Keratinocyte (primary cell): ENCODE data around the gene DCUN1D1. TPM values are rescaled to one million over a fixed set of nuclear protein-coding genes. Genes with fewer than 3 reads are reported as not detected.

Experiments used
- DNase-seq: peaks from one replicate; pipeline ENCODE4 v3.0.0-alpha.2; 2011; ENCODE audit warnings: low read depth, missing footprints, low spot score
- FAIRE-seq: peaks from 2 replicates; lab custom pipeline; 2011; peaks lifted over from hg19 to GRCh38; lab: Jason Lieb, UNC
- H2AFZ ChIP-seq: 2 replicates; pipeline ENCODE4 v1.6.0; 2012; ENCODE audit warnings: low read length, control low read depth, inconsistent platforms; ENCODE audit not compliant: control insufficient read depth
- H3K27ac ChIP-seq: 2 replicates; pipeline ENCODE4 v1.5.1; 2011; ENCODE audit warnings: low read length; ENCODE audit not compliant: control insufficient read depth, insufficient read depth
- H3K27me3 ChIP-seq: 3 replicates; pipeline ENCODE4 v1.6.0; 2011; ENCODE audit warnings: low read length; ENCODE audit not compliant: control insufficient read depth, insufficient read depth; ENCODE audit errors: extremely low read depth
- H3K36me3 ChIP-seq, 2 experiments: 2 replicates in 1 of 2; 3 replicates in 1 of 2; pipeline ENCODE4 v1.5.1; 2011; ENCODE audit warnings: low read length in 2 of 2, mild to moderate bottlenecking in 1 of 2; ENCODE audit not compliant: control insufficient read depth in 2 of 2, insufficient read depth in 2 of 2; ENCODE audit errors: extremely low read depth in 1 of 2
- H3K4me1 ChIP-seq: 3 replicates; pipeline ENCODE4 v1.5.1; 2011; ENCODE audit warnings: low read length; ENCODE audit not compliant: control insufficient read depth, insufficient read depth; ENCODE audit errors: extremely low read depth
- H3K4me2 ChIP-seq: 3 replicates; pipeline ENCODE4 v1.6.0; 2011; ENCODE audit warnings: low read depth, low read length; ENCODE audit not compliant: control insufficient read depth, insufficient read depth; ENCODE audit errors: extremely low read depth
- H3K4me3 ChIP-seq, 3 experiments: fragments of 200-600 bp in 1 of 3; sonication (generic) in 1 of 3; 2 replicates in 2 of 3; 3 replicates in 1 of 3; pipeline ENCODE4 v1.5.1; 2011 to 2016; ENCODE audit warnings: low read length in 3 of 3, mild to moderate bottlenecking in 3 of 3, control low read depth in 2 of 3, inconsistent platforms in 1 of 3, low read depth in 1 of 3, mixed read lengths in 1 of 3, mixed run types in 1 of 3, moderate library complexity in 1 of 3; ENCODE audit not compliant: control insufficient read depth in 2 of 3, insufficient read depth in 2 of 3; ENCODE audit errors: extremely low read depth in 1 of 3
- H3K79me2 ChIP-seq: 2 replicates; pipeline ENCODE4 v1.6.0; 2012; ENCODE audit warnings: low read length; ENCODE audit not compliant: control insufficient read depth, insufficient read depth
- H3K9ac ChIP-seq: 3 replicates; pipeline ENCODE4 v1.6.0; 2011; ENCODE audit warnings: low read length; ENCODE audit not compliant: control insufficient read depth, insufficient read depth; ENCODE audit errors: extremely low read depth
- H3K9me1 ChIP-seq: 3 replicates; pipeline ENCODE4 v1.6.0; 2011; ENCODE audit warnings: low read length; ENCODE audit not compliant: control insufficient read depth, insufficient read depth; ENCODE audit errors: extremely low read depth
- H3K9me3 ChIP-seq: 2 replicates; pipeline ENCODE4 v1.5.1; 2012; ENCODE audit warnings: low read depth, low read length; ENCODE audit not compliant: control insufficient read depth
- H4K20me1 ChIP-seq: 3 replicates; pipeline ENCODE4 v1.6.0; 2011; ENCODE audit warnings: low read length; ENCODE audit not compliant: control insufficient read depth, insufficient read depth; ENCODE audit errors: extremely low read depth
- CTCF ChIP-seq, 3 experiments: IDR thresholded peaks in 1 of 3; conservative IDR thresholded peaks in 1 of 3; optimal IDR thresholded peaks in 1 of 3; 2 replicates in 2 of 3; 3 replicates in 1 of 3; pipeline versions ENCODE3 to v1.5.1; 2011; ENCODE audit warnings: low read length in 3 of 3, mild to moderate bottlenecking in 3 of 3, moderate library complexity in 2 of 3, control low read depth in 1 of 3, inconsistent platforms in 1 of 3; ENCODE audit not compliant: insufficient read depth in 2 of 3; ENCODE audit errors: extremely low read depth in 1 of 3
- EZH2 ChIP-seq: IDR thresholded peaks from one replicate; pipeline ENCODE4 v1.6.1; 2012; ENCODE audit warnings: inconsistent platforms, mild to moderate bottlenecking, low read length, moderate library complexity
- dilution Hi-C: fragments of 300-500 bp; cut with MboI; formaldehyde crosslinking; loops from one replicate; pipeline ENCODE4 v1.7.0; 2020; ENCODE audit warnings: low sequenced_read_pairs; ENCODE audit not compliant: extremely low pct_ligation_motif_present
- polyA plus RNA-seq, 5 experiments: library from polyadenylated mRNA; depleted of rRNA in 3 of 5; stranded (reverse) in 3 of 5; stranded (forward) in 1 of 5; unstranded in 1 of 5; fragments of >200 nt; gene quantifications; 1 replicate in 1 of 5; 2 replicates in 3 of 5; 3 replicates in 1 of 5; pipeline versions ENCODE4 v1.2.1 to v1.2.3, GENCODE V29; 2011 to 2012; ENCODE audit warnings: missing spikeins in 2 of 5, low read depth in 1 of 5, low replicate concordance in 1 of 5

Gene DCUN1D1
- polyA plus RNA-seq, 1 donor (not counting 4 experiments of a cell fraction or from before 2014, with no cell fraction given): 30.1 TPM

GRCh38 chr3:182979103-182979673 is 1.1 kb downstream of the DCUN1D1 start:
- Histone ChIP-seq H3K9ac (peak overlapping the region; percentile 87), H2AFZ (no peak overlapping the region), H3K9me1 (no peaks in the 10 kb centered on the region), H3K4me1 (peaks cover 8% of the 10 kb centered on the region), H3K4me2 (peak overlapping the region; percentile 90), H3K27ac (peak overlapping the region; percentile 58), H3K27me3 (no peaks in the 10 kb centered on the region), H3K36me3 (no peaks in the 10 kb centered on the region), H3K9me3 (no peaks in the 10 kb centered on the region), H4K20me1 (peaks cover 6% of the 10 kb centered on the region), H3K79me2 (peaks cover 53% of the 10 kb centered on the region), H3K4me3 (peak overlapping the region; percentile 77 to 87 (median 78))
- FAIRE-seq: no peak
- dilution Hi-C loops: no loop called here
- TF ChIP-seq CTCF (optimal IDR thresholded peaks at IDR 0.05 in 1 of 3, IDR thresholded peaks at IDR 0.05 in 1 of 3, conservative IDR thresholded peaks at IDR 0.05 in 1 of 3; ENCODE audit: extremely low read depth in 1 of 3, insufficient read depth in 2 of 3, low read length in 3 of 3): no peak
- TF ChIP-seq EZH2: no peak
- no peak for DNase-seq

- H3K36me3 ChIP-seq: no peaks in the 10 kb centered on the region
- H3K9me1 ChIP-seq: no peaks in the 10 kb centered on the region
- H3K27me3 ChIP-seq: no peaks in the 10 kb centered on the region
- dilution Hi-C loops: no loop called here
- no peak overlapping the region for H2AFZ ChIP-seq
- peaks cover 8% of the 10 kb centered on the region for H3K4me1 ChIP-seq
- H3K4me3 ChIP-seq: peak overlapping the region in 1 of 3 experiments; percentile 13
- FAIRE-seq (no peak), DNase-seq (no peak)
- no peak overlapping the region for H3K9ac ChIP-seq
- H4K20me1 ChIP-seq: peaks cover 6% of the 10 kb centered on the region
- TF ChIP-seq CTCF (optimal IDR thresholded peaks at IDR 0.05 in 1 of 3, IDR thresholded peaks at IDR 0.05 in 1 of 3, conservative IDR thresholded peaks at IDR 0.05 in 1 of 3; ENCODE audit: extremely low read depth in 1 of 3, insufficient read depth in 2 of 3, low read length in 3 of 3) (no peak), EZH2 (no peak)
- no peaks in the 10 kb centered on the region for H3K9me3 ChIP-seq
- no peak overlapping the region for H3K27ac ChIP-seq
- peaks cover 56% of the 10 kb centered on the region for H3K79me2 ChIP-seq
- H3K4me2 ChIP-seq: peak overlapping the region; percentile 90
These were observed 2.0 kb downstream of the DCUN1D1 start for GRCh38 chr3:182978387-182978786.
